Measurements from ENCODE around the gene ATXN1.

The ATXN1 gene

GRCh38 chr6:16761471-16762267, 409 bp upstream of the ATXN1 start:
- DNase-seq (ENCODE audit: low read depth) = peak; percentile 66
- peak overlapping the region; percentile 92 for H3K4me3 ChIP-seq (ENCODE audit: control insufficient read depth, low read depth, low read length)
- TF ChIP-seq, protein P1, sequence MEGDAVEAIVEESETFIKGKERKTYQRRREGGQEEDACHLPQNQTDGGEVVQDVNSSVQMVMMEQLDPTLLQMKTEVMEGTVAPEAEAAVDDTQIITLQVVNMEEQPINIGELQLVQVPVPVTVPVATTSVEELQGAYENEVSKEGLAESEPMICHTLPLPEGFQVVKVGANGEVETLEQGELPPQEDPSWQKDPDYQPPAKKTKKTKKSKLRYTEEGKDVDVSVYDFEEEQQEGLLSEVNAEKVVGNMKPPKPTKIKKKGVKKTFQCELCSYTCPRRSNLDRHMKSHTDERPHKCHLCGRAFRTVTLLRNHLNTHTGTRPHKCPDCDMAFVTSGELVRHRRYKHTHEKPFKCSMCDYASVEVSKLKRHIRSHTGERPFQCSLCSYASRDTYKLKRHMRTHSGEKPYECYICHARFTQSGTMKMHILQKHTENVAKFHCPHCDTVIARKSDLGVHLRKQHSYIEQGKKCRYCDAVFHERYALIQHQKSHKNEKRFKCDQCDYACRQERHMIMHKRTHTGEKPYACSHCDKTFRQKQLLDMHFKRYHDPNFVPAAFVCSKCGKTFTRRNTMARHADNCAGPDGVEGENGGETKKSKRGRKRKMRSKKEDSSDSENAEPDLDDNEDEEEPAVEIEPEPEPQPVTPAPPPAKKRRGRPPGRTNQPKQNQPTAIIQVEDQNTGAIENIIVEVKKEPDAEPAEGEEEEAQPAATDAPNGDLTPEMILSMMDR (IDR thresholded peaks at IDR 0.05; ENCODE audit: control insufficient read depth, insufficient read depth, low read depth, low read length, missing control alignments) = peak; percentile 21

- peak; percentile 59 for DNase-seq (ENCODE audit: low read depth)
These were observed 1.4 kb downstream of the ATXN1 start for GRCh38 chr6:16759646-16760515.

GRCh38 chr6:16759181-16759645, 2.0 kb downstream of the ATXN1 start:
- H3K4me3 ChIP-seq (ENCODE audit: control insufficient read depth, low read depth, low read length) = peak overlapping the region; percentile 92
- TF ChIP-seq, protein P1 (IDR thresholded peaks at IDR 0.05; ENCODE audit: control insufficient read depth, insufficient read depth, low read depth, low read length, missing control alignments) = no peak
- DNase-seq (ENCODE audit: low read depth) = no peak

More at GRCh38 chr6:16759646-16760515, 1.4 kb downstream of the ATXN1 start:
- peak overlapping the region; percentile 92 for H3K4me3 ChIP-seq (ENCODE audit: control insufficient read depth, low read depth, low read length)
- TF ChIP-seq, protein P1 (IDR thresholded peaks at IDR 0.05; ENCODE audit: control insufficient read depth, insufficient read depth, low read depth, low read length, missing control alignments) = no peak

DNA sequence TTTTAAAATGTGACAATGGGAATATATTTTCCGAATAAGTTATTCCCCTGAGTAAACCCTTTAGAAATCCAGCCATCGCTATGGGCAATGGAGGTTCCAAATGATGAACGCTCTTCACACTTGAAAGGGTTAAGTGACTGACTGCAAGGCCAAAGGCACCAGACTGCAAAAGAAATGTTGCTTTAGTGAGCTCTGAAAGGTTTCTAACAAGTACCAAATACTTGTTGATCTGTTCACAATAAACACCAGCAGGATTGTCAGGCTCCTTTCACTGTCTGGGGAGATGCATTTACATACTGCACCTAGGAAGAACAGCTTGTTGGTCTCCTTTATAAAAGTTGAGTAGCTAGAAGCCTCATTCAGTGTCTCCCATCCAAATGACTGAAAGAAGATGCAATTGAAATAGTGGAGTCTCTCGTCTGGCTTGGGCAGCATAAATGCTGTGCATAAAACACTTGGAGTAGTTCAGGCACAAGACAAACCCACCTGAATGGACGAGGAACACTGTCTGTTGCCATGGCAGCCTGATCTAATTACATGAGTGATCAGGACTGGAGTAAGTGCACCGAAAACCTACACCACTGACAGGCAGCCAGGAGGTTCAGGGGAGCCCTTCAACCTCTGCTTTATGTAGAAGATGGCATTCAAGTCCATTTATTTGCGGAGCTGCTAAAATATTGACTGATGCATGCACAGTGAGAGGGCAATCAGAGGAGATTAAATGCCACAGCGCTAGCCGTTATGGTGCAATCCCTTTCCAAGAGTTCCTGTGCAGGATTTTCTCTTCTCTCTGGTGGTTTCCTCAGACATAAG, 2.9 kb downstream of the ATXN1 start:
- H3K4me3 ChIP-seq (ENCODE audit: control insufficient read depth, low read depth, low read length) = peak overlapping the region; percentile 92
- TF ChIP-seq, protein P1 (IDR thresholded peaks at IDR 0.05; ENCODE audit: control insufficient read depth, insufficient read depth, low read depth, low read length, missing control alignments) = no peak
- no peak for DNase-seq (ENCODE audit: low read depth)

- TF ChIP-seq, protein P1 (IDR thresholded peaks at IDR 0.05; ENCODE audit: control insufficient read depth, insufficient read depth, low read depth, low read length, missing control alignments) = no peak
- H3K4me3 ChIP-seq (ENCODE audit: control insufficient read depth, low read depth, low read length) = no peak overlapping the region
- peak; percentile 72 for DNase-seq (ENCODE audit: low read depth)
These were observed 3.9 kb downstream of the ATXN1 start for GRCh38 chr6:16757332-16757731.

Data from AG09309 (cell line).